ENCODE data around the gene TREH.
"Not testable (repeated sequence)": the region's sequence is repeated elsewhere in the genome, so short reads cannot be mapped to it uniquely, and the experiment has no call there.

DNA sequence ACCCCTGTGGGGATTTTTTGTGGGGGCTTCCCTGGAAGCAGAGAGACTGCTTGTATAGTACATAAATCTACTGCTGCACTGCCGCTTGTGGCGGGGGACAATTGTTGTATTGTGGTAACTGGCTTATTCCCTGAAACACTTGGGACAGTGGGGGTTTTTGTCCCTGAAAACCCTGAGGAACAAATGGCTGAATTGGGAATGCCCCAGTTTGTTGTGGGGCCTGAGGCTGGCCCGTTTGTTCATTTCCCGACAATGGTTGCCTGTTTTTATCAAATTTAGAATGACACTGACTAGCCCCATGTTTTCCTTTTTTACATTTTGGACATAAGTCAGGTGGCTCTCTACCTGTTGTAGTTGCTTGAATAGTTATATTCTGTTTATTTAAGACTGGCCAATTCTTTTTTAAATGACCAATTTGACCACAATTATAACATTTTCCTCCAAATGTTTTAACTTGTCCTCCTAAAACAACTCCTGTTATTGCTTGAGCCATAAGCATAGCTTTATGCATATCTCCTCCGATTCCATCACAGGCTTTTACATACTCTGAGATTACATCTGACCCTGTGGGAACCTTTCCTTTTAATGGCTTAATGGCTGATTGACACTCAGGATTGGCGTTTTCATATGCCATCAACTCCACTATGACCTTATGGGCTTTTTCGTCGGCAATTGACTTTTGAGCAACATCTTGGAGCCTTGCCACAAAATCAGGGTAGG, 47.7 kb upstream of the TREH start:
- TF ChIP-seq POLR2A (IDR thresholded peaks at IDR 0.05) = not testable (repeated sequence)
- TF ChIP-seq, protein P1, sequence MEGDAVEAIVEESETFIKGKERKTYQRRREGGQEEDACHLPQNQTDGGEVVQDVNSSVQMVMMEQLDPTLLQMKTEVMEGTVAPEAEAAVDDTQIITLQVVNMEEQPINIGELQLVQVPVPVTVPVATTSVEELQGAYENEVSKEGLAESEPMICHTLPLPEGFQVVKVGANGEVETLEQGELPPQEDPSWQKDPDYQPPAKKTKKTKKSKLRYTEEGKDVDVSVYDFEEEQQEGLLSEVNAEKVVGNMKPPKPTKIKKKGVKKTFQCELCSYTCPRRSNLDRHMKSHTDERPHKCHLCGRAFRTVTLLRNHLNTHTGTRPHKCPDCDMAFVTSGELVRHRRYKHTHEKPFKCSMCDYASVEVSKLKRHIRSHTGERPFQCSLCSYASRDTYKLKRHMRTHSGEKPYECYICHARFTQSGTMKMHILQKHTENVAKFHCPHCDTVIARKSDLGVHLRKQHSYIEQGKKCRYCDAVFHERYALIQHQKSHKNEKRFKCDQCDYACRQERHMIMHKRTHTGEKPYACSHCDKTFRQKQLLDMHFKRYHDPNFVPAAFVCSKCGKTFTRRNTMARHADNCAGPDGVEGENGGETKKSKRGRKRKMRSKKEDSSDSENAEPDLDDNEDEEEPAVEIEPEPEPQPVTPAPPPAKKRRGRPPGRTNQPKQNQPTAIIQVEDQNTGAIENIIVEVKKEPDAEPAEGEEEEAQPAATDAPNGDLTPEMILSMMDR (IDR thresholded peaks at IDR 0.05) = not testable (repeated sequence)
